Testis (tissue), 3 donors: Measurements from ENCODE around the gene BNC2. TPM values are rescaled to one million over a fixed set of nuclear protein-coding genes. Genes with fewer than 3 reads are reported as not detected.

Source experiments
- DNase-seq: peaks from one replicate; pipeline ENCODE4 v3.0.0-alpha.2; 2019
- H3K27ac ChIP-seq, 2 donors: fragments of 200-600 bp; sonication (generic); one replicate each; pipeline ENCODE4 v1.5.1; 2019
- H3K27me3 ChIP-seq: fragments of 200-600 bp; sonication (generic); one replicate; pipeline ENCODE4 v1.5.1; 2019
- H3K36me3 ChIP-seq: fragments of 200-600 bp; sonication (generic); one replicate; pipeline ENCODE4 v1.5.1; 2017; ENCODE audit warnings: low read depth; ENCODE audit errors: missing control alignments
- H3K4me1 ChIP-seq: fragments of 200-600 bp; sonication (generic); one replicate; pipeline ENCODE4 v1.5.1; 2019
- H3K4me3 ChIP-seq, 2 donors: fragments of 200-600 bp; sonication (generic); one replicate each; pipeline ENCODE4 v1.5.1; 2017 to 2019
- H3K9me3 ChIP-seq: fragments of 200-600 bp; sonication (generic); one replicate; pipeline ENCODE4 v1.5.1; 2017
- CTCF ChIP-seq, 3 experiments: fragments of 450-650 bp in 2 of 3; fragments of 200-600 bp in 1 of 3; sonication (generic) in 1 of 3; IDR thresholded peaks; one replicate each; pipeline ENCODE4 v1.5.1; 2016 to 2019; ENCODE audit warnings: antibody characterized with exemption in 3 of 3, mild to moderate bottlenecking in 2 of 3, moderate library complexity in 1 of 3
- POLR2A ChIP-seq: fragments of 450-650 bp; IDR thresholded peaks from one replicate; pipeline ENCODE4 v1.6.1; 2017; ENCODE audit warnings: antibody characterized with exemption, mild to moderate bottlenecking, moderate library complexity
- WGBS, 2 donors: methylation state at CpG; one replicate each; pipeline ENCODE4 v1.1.5; 2018; 5-methylcytosine and 5-hydroxymethylcytosine counted together
- intact Hi-C: fragments of 100-400 bp; cut with DNase I; formaldehyde crosslinking; loops from one replicate; pipeline ENCODE4 v1.15.1; 2023; ENCODE audit warnings: low total_unique reads
- polyA plus RNA-seq: library from polyadenylated mRNA; stranded (reverse); fragments of 350-450 nt; fragmentation: Illumina TruSeq; extraction: RNeasy Lipid Tissue Mini Kit (QIAGEN cat#74804); gene quantifications from one replicate; pipeline ENCODE4 v1.2.3, GENCODE V29; 2014; ENCODE audit warnings: low read depth, low replicate concordance; ENCODE audit not compliant: insufficient read depth
- total RNA-seq, 2 donors: library from RNA; depleted of rRNA; stranded (reverse); fragments of >200 nt; gene quantifications; one replicate each; pipeline ENCODE4 v1.2.3, GENCODE V29; 2016

Gene BNC2
- total and polyA plus RNA-seq, 3 donors from 2014 or later = 14.6 to 35.2 (median 32.0) TPM

- Histone ChIP-seq H3K4me3 (no peak overlapping the region), H3K4me1 (no peaks in the 10 kb centered on the region), H3K9me3 (no peaks in the 10 kb centered on the region), H3K36me3 (no peaks in the 10 kb centered on the region), H3K27me3 (no peaks in the 10 kb centered on the region), H3K27ac (no peak overlapping the region)
- intact Hi-C loops = no loop called here
- TF ChIP-seq POLR2A = no peak
- no peak for TF ChIP-seq CTCF (IDR thresholded peaks at IDR 0.05)
- DNase-seq = no peak
- WGBS, 2 donors = 100% methylated on average over 1 of the region's 1 CpG
These were observed 257.8 kb downstream of the BNC2 start for GRCh38 chr9:16612627-16613026.

DNA sequence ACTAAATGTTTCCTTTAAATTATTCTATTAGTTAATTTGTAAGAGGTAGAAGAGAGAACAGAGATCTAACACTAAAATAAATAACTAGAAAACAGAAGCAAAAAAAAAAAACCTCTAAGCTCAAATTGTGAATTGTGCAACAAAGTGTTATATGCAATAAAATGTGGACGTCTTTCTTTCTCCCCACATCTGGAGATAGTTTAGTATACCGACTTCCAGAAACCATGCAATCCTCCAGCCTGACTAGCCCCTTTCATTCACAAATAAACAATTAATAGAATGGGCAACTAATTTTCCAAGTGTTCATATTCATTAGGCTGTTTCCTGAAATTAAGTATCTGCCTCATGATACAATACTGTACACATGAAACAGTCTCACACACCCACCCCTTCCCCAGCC is 258.5 kb downstream of the BNC2 start:
- no peak for DNase-seq
- TF ChIP-seq CTCF (IDR thresholded peaks at IDR 0.05) = no peak
- no peak for TF ChIP-seq POLR2A
- Histone ChIP-seq H3K27ac (no peak overlapping the region), H3K4me3 (no peak overlapping the region), H3K27me3 (no peaks in the 10 kb centered on the region), H3K4me1 (no peaks in the 10 kb centered on the region), H3K9me3 (no peaks in the 10 kb centered on the region), H3K36me3 (no peaks in the 10 kb centered on the region)
- intact Hi-C loops = no loop called here
- WGBS, 2 donors = 62 to 72% methylated on average over 2 of the region's 2 CpGs

GRCh38 chr9:16611001-16611400 is 259.5 kb downstream of the BNC2 start:
- no peak for DNase-seq
- no peaks in the 10 kb centered on the region for H3K4me1 ChIP-seq

GRCh38 chr9:16610538-16610937 is 259.9 kb downstream of the BNC2 start:
- H3K4me1 ChIP-seq = no peaks in the 10 kb centered on the region
- no peaks in the 10 kb centered on the region for H3K9me3 ChIP-seq
- DNase-seq = no peak
- H3K27ac ChIP-seq = no peak overlapping the region
- H3K36me3 ChIP-seq = no peaks in the 10 kb centered on the region
- no peak overlapping the region for H3K4me3 ChIP-seq
- 61 to 88% methylated on average over 3 of the region's 3 CpGs for WGBS, 2 donors
- intact Hi-C loops = no loop called here
- no peaks in the 10 kb centered on the region for H3K27me3 ChIP-seq
- TF ChIP-seq CTCF (IDR thresholded peaks at IDR 0.05) (no peak), POLR2A (no peak)

More at GRCh38 chr9:16611001-16611400, 259.5 kb downstream of the BNC2 start:
- H3K36me3 ChIP-seq = no peaks in the 10 kb centered on the region
- 59 to 69% methylated on average over 4 of the region's 4 CpGs for WGBS, 2 donors
- H3K27me3 ChIP-seq = no peaks in the 10 kb centered on the region
- no peak overlapping the region for H3K4me3 ChIP-seq
- TF ChIP-seq POLR2A = no peak
- no peak for TF ChIP-seq CTCF (IDR thresholded peaks at IDR 0.05)
- H3K9me3 ChIP-seq = no peaks in the 10 kb centered on the region
- no peak overlapping the region for H3K27ac ChIP-seq
- intact Hi-C loops = no loop called here

GRCh38 chr9:16608906-16609305 is 261.6 kb downstream of the BNC2 start:
- Histone ChIP-seq H3K4me1 (no peaks in the 10 kb centered on the region), H3K27ac (no peak overlapping the region), H3K27me3 (no peaks in the 10 kb centered on the region), H3K36me3 (no peaks in the 10 kb centered on the region), H3K4me3 (no peak overlapping the region), H3K9me3 (no peaks in the 10 kb centered on the region)
- intact Hi-C loops = no loop called here
- TF ChIP-seq POLR2A (no peak), CTCF (IDR thresholded peaks at IDR 0.05) (no peak)
- 93 to 100% methylated on average over 2 of the region's 2 CpGs for WGBS, 2 donors
- no peak for DNase-seq
